Neural cell (in vitro differentiated cells): Measurements from ENCODE around the gene PER2. TPM values are rescaled to one million over a fixed set of nuclear protein-coding genes. Genes with fewer than 3 reads are reported as not detected.

Experiments used
- H2AFZ ChIP-seq: fragments of 200-600, 300-800 bp; sonication (generic), shearing (Covaris generic); 2 replicates; pipeline ENCODE4 v1.6.0; 2014; ENCODE audit warnings: low read depth, mild to moderate bottlenecking, antibody characterized with exemption, low read length, moderate library complexity
- H3F3A ChIP-seq: fragments of 200-600 bp; shearing (Covaris generic); 2 replicates; pipeline ENCODE4 v1.6.1; 2016; ENCODE audit warnings: mild to moderate bottlenecking, moderate library complexity, mixed read lengths, antibody characterized with exemption, low read length; ENCODE audit not compliant: insufficient read depth, poor library complexity, severe bottlenecking
- H3K27ac ChIP-seq: fragments of 200-600, 300-800 bp; sonication (generic), shearing (Covaris generic); 2 replicates; pipeline ENCODE4 v1.5.1; 2014; ENCODE audit warnings: mild to moderate bottlenecking, low read length, moderate library complexity
- H3K27me3 ChIP-seq: fragments of 300-800, 200-600 bp; sonication (generic), shearing (Covaris generic); 2 replicates; pipeline ENCODE4 v1.6.0; 2014; ENCODE audit warnings: mild to moderate bottlenecking, low read depth, low read length, moderate library complexity; ENCODE audit not compliant: insufficient read depth
- H3K36me3 ChIP-seq: fragments of 300-800, 200-600 bp; sonication (generic), shearing (Covaris generic); 2 replicates; pipeline ENCODE4 v1.5.1; 2014; ENCODE audit warnings: mild to moderate bottlenecking, antibody characterized with exemption, low read length, moderate library complexity; ENCODE audit not compliant: insufficient read depth
- H3K4me2 ChIP-seq: fragments of 300-800, 200-600 bp; sonication (generic), shearing (Covaris generic); 2 replicates; pipeline ENCODE4 v1.6.0; 2014; ENCODE audit warnings: mild to moderate bottlenecking, low read length
- H3K4me3 ChIP-seq: fragments of 300-800, 200-600 bp; sonication (generic), shearing (Covaris generic); 2 replicates; pipeline ENCODE4 v1.5.1; 2014; ENCODE audit warnings: mild to moderate bottlenecking, low read length, moderate library complexity
- H3K79me2 ChIP-seq: fragments of 200-600 bp; shearing (Covaris generic); replicated peaks from 2 replicates; pipeline ENCODE4 v1.6.0; 2014; ENCODE audit warnings: mild to moderate bottlenecking, low read length, moderate library complexity; ENCODE audit not compliant: insufficient read depth
- H3K9ac ChIP-seq: fragments of 300-800, 200-600 bp; sonication (generic), shearing (Covaris generic); 2 replicates; pipeline ENCODE4 v1.6.1; 2016; ENCODE audit warnings: mild to moderate bottlenecking, low read length, mixed read lengths
- H3K9me2 ChIP-seq: fragments of 200-600 bp; shearing (Covaris generic); 2 replicates; pipeline ENCODE4 v1.6.1; 2016; ENCODE audit warnings: mild to moderate bottlenecking, low read length, mixed read lengths; ENCODE audit not compliant: insufficient read depth
- H3K9me3 ChIP-seq: fragments of 200-600, 300-800 bp; sonication (generic), shearing (Covaris generic); 2 replicates; pipeline ENCODE4 v1.6.1; 2016; ENCODE audit warnings: mild to moderate bottlenecking, mixed run types, low read length, moderate library complexity, mixed read lengths
- H4K20me1 ChIP-seq: fragments of 200-600 bp; shearing (Covaris generic); 2 replicates; pipeline ENCODE4 v1.6.1; 2016; ENCODE audit warnings: mild to moderate bottlenecking, mixed run types; ENCODE audit not compliant: insufficient read depth
- EP300 ChIP-seq: fragments of 450-650 bp; conservative IDR thresholded peaks from 2 replicates; pipeline ENCODE4 v1.6.1; 2014; ENCODE audit warnings: antibody characterized with exemption, mild to moderate bottlenecking, moderate library complexity; ENCODE audit not compliant: poor library complexity, severe bottlenecking
- EZH2 ChIP-seq: fragments of 200-600, 300-800 bp; shearing (Covaris generic), sonication (generic); IDR thresholded peaks from 2 replicates; pipeline ENCODE4 v1.6.1; 2014; ENCODE audit warnings: antibody characterized with exemption, low read length, borderline replicate concordance, mild to moderate bottlenecking; ENCODE audit not compliant: insufficient read depth, poor library complexity, severe bottlenecking
- MXI1 ChIP-seq: fragments of 450-650 bp; conservative IDR thresholded peaks from 2 replicates; pipeline ENCODE4 v1.6.1; 2014; ENCODE audit warnings: antibody characterized with exemption, mild to moderate bottlenecking; ENCODE audit not compliant: poor library complexity, severe bottlenecking
- POLR2AphosphoS5 ChIP-seq: IDR thresholded peaks from 2 replicates; pipeline ENCODE4 v1.6.1; 2012
- RAD21 ChIP-seq: fragments of 450-650 bp; conservative IDR thresholded peaks from 2 replicates; pipeline ENCODE4 v1.6.1; 2014; ENCODE audit warnings: antibody characterized with exemption, mild to moderate bottlenecking, moderate library complexity
- SMC3 ChIP-seq: fragments of 450-650 bp; conservative IDR thresholded peaks from 2 replicates; pipeline ENCODE4 v1.6.1; 2014; ENCODE audit warnings: antibody characterized with exemption, mild to moderate bottlenecking, moderate library complexity; ENCODE audit not compliant: poor library complexity
- TAF1 ChIP-seq: IDR thresholded peaks from 2 replicates; pipeline ENCODE4 v1.6.1; 2012; ENCODE audit warnings: low read depth
- polyA plus RNA-seq: library from polyadenylated mRNA; depleted of rRNA; stranded (reverse); fragments of >200 nt; gene quantifications from 2 replicates; pipeline ENCODE4 v1.2.3, GENCODE V29; 2014
- TF ChIP-seq, protein P1 (sequence below): IDR thresholded peaks from 2 replicates; pipeline ENCODE4 v1.6.1; 2012; ENCODE audit warnings: borderline replicate concordance
- TF ChIP-seq, protein P2 (sequence below): fragments of 450-650 bp; IDR thresholded peaks from 2 replicates; pipeline ENCODE4 v1.5.1; 2014; ENCODE audit warnings: antibody characterized with exemption, mild to moderate bottlenecking, moderate library complexity; ENCODE audit not compliant: poor library complexity, severe bottlenecking

PER2 gene
- polyA plus RNA-seq, 1 donor from 2014 or later, result 3.2 TPM

DNA sequence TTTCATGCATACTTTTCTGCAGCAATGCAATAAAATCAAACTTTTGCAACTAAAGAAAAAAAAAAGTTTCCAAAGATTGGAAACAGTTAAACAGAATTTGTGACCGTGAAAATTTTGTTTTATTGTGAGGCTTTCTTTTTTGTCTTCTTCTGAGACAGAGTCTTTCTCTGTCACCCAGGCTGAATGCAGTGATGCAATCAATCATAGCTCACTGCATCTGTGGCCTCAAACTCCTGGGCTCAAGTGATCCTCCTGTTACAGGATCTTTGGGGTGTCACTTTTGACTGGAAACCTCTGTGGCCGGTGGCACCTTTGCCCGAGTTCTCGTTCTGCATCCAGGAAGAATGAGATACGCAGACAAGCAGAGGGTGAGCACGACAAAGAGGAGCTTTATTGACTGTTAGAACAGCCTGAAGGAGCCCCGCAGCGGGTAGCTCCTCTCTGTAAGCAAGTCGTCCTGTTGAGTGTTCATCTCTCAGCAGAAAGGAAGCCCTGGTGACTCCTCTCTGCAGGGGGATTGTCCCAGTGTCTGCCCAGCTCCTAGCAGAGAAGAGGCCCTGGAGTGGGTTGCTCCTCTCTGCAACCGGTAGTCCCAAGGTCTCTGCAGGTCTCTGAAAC, 68.0 kb downstream of the PER2 start:
- Histone ChIP-seq H3K4me2 (no peak overlapping the region), H2AFZ (no peak overlapping the region), H3K79me2 (no peaks in the 10 kb centered on the region), H3F3A (no peaks in the 10 kb centered on the region), H3K4me3 (no peak overlapping the region), H3K9me2 (no peaks in the 10 kb centered on the region), H3K36me3 (no peaks in the 10 kb centered on the region), H4K20me1 (no peaks in the 10 kb centered on the region), H3K9me3 (no peaks in the 10 kb centered on the region), H3K27ac (no peak overlapping the region), H3K9ac (no peak overlapping the region), H3K27me3 (no peaks in the 10 kb centered on the region)
- TF ChIP-seq EZH2, result no peak

DNA sequence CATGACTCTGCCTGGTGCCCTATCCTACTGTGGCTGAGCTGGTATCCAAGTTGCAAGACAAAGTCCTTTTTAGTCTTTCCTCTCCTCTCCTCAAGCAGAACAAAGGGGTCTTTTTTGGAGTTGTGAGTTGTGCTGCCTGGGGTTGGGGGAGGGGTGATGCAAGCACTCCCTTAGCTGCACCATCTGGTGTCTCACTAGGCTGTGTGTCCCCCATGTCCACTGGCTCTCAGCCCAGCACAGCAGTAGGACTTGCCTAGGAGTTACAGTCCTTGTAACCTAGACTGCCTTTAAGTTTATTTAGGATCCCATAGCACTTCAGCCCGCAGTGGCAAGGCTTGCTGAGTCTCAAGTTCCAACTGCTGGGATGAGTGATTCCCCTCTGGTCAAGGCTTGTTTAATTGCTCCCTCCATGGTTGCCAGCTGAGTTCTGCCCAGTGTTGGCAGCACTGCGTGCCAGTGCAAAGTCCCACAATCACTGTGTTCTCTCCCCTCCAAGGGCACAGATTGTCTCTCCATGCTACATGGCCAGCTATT, 71.7 kb downstream of the PER2 start:
- TF ChIP-seq EZH2, result no peak
- TF ChIP-seq TAF1, result no peak
- TF ChIP-seq RAD21, result no peak
- TF ChIP-seq POLR2AphosphoS5, result no peak
- TF ChIP-seq MXI1, result no peak
- no peak for TF ChIP-seq SMC3
- TF ChIP-seq, protein P1, sequence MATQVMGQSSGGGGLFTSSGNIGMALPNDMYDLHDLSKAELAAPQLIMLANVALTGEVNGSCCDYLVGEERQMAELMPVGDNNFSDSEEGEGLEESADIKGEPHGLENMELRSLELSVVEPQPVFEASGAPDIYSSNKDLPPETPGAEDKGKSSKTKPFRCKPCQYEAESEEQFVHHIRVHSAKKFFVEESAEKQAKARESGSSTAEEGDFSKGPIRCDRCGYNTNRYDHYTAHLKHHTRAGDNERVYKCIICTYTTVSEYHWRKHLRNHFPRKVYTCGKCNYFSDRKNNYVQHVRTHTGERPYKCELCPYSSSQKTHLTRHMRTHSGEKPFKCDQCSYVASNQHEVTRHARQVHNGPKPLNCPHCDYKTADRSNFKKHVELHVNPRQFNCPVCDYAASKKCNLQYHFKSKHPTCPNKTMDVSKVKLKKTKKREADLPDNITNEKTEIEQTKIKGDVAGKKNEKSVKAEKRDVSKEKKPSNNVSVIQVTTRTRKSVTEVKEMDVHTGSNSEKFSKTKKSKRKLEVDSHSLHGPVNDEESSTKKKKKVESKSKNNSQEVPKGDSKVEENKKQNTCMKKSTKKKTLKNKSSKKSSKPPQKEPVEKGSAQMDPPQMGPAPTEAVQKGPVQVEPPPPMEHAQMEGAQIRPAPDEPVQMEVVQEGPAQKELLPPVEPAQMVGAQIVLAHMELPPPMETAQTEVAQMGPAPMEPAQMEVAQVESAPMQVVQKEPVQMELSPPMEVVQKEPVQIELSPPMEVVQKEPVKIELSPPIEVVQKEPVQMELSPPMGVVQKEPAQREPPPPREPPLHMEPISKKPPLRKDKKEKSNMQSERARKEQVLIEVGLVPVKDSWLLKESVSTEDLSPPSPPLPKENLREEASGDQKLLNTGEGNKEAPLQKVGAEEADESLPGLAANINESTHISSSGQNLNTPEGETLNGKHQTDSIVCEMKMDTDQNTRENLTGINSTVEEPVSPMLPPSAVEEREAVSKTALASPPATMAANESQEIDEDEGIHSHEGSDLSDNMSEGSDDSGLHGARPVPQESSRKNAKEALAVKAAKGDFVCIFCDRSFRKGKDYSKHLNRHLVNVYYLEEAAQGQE, result no peak
- TF ChIP-seq EP300, result no peak
- TF ChIP-seq, protein P2, sequence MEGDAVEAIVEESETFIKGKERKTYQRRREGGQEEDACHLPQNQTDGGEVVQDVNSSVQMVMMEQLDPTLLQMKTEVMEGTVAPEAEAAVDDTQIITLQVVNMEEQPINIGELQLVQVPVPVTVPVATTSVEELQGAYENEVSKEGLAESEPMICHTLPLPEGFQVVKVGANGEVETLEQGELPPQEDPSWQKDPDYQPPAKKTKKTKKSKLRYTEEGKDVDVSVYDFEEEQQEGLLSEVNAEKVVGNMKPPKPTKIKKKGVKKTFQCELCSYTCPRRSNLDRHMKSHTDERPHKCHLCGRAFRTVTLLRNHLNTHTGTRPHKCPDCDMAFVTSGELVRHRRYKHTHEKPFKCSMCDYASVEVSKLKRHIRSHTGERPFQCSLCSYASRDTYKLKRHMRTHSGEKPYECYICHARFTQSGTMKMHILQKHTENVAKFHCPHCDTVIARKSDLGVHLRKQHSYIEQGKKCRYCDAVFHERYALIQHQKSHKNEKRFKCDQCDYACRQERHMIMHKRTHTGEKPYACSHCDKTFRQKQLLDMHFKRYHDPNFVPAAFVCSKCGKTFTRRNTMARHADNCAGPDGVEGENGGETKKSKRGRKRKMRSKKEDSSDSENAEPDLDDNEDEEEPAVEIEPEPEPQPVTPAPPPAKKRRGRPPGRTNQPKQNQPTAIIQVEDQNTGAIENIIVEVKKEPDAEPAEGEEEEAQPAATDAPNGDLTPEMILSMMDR, result no peak
- no peaks in the 10 kb centered on the region for H3K36me3 ChIP-seq
- H3K79me2 ChIP-seq, result no peaks in the 10 kb centered on the region
- H4K20me1 ChIP-seq, result no peaks in the 10 kb centered on the region
- no peaks in the 10 kb centered on the region for H3K27me3 ChIP-seq
- no peaks in the 10 kb centered on the region for H3K9me2 ChIP-seq
- H3K4me2 ChIP-seq, result no peak overlapping the region
- H3F3A ChIP-seq, result no peaks in the 10 kb centered on the region
- H3K27ac ChIP-seq, result no peak overlapping the region
- no peak overlapping the region for H3K9ac ChIP-seq
- no peak overlapping the region for H3K4me3 ChIP-seq
- H2AFZ ChIP-seq, result no peak overlapping the region
- no peaks in the 10 kb centered on the region for H3K9me3 ChIP-seq

DNA sequence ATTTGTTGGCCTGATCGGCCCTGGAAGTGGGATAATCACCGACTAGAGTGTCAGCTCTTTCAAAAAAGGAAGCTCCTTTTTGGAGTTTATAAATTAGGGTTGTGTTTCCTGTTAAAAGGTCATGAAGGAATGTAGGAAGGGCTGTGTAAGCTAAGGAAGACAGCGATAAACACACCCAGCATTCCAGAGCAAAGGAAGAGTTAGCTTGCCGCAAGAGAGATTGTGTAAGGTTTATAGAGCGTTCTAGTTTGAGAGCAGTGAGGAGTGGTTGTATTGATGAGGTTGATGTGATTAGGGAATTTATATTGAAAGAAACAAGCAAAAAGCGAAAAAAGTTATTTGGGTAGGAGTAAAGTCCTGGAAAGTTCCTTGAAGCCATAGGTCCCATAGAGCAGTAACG, 81.4 kb downstream of the PER2 start:
- Histone ChIP-seq H3K4me2 (no peak overlapping the region), H3K79me2 (peaks cover 10% of the 10 kb centered on the region), H3K27me3 (no peaks in the 10 kb centered on the region), H3K4me3 (no peak overlapping the region), H3K9me3 (no peaks in the 10 kb centered on the region), H2AFZ (no peak overlapping the region), H3K9me2 (no peaks in the 10 kb centered on the region), H4K20me1 (no peaks in the 10 kb centered on the region), H3K27ac (no peak overlapping the region), H3F3A (no peaks in the 10 kb centered on the region), H3K9ac (no peak overlapping the region), H3K36me3 (no peaks in the 10 kb centered on the region)
- no peak for TF ChIP-seq MXI1
